Motor neuron (in vitro differentiated cells): ENCODE measurements around the gene HDAC5. TPM values are rescaled to one million over a fixed set of nuclear protein-coding genes. Genes with fewer than 3 reads are reported as not detected.
"Not testable (repeated sequence)": the region's sequence is repeated elsewhere in the genome, so short reads cannot be mapped to it uniquely, and the experiment has no call there.

ENCODE experiments used
- ATAC-seq, 8 experiments: fragments of 200-7000 bp; cut with Tn5 transposase; replicated peaks in 6 of 8; 2 replicates each; pipeline ENCODE4 v1.8.0; 2021; ENCODE audit warnings: mild to moderate bottlenecking in 8 of 8, moderate library complexity in 8 of 8
- H3K27ac ChIP-seq, 2 donors: fragments of 250-450 bp; sonication (Bioruptor Pico); 2 replicates each; pipeline ENCODE4 v1.9.0; 2021; ENCODE audit warnings: antibody characterized with exemption in 2 of 2, mild to moderate bottlenecking in 2 of 2, moderate library complexity in 1 of 2
- H3K4me1 ChIP-seq, 2 donors: fragments of 250-450 bp; sonication (Bioruptor Pico); replicated peaks in 1 of 2; 2 replicates each; pipeline ENCODE4 v1.6.1; 2021; ENCODE audit warnings: antibody characterized with exemption in 2 of 2, mild to moderate bottlenecking in 2 of 2, moderate library complexity in 1 of 2
- H3K4me3 ChIP-seq, 5 donors: fragments of 250-450 bp; sonication (Bioruptor Pico); 2 replicates each; pipeline ENCODE4 v1.9.0; 2021; ENCODE audit warnings: antibody characterized with exemption in 5 of 5, mild to moderate bottlenecking in 5 of 5, moderate library complexity in 4 of 5
- WGBS, 10 experiments: fragments of 450-650 bp; shearing (Covaris generic); methylation state at CpG; one replicate each; pipeline ENCODE4 v1.0.0; 2022; 5-methylcytosine and 5-hydroxymethylcytosine counted together
- in situ Hi-C, 9 experiments: fragments of 400-800 bp; cut with MboI; loops; one replicate each; pipeline ENCODE4 v1.15.0; 2021; ENCODE audit warnings: low sequenced_read_pairs in 9 of 9, low pct_unique_long_range_greater_than_20kb in 2 of 9; ENCODE audit not compliant: unreplicated experiment in 9 of 9
- total RNA-seq, 8 experiments: library from RNA; unstranded; fragments of 300-600 nt; gene quantifications; 2 replicates each; pipeline versions ENCODE4 v1.2.3 to v1.2.4, GENCODE V29; 2022

The HDAC5 gene
- total RNA-seq, 8 experiments from 2014 or later, result 15.9 to 60.5 (median 41.7) TPM

GRCh38 chr17:44122816-44123355, 555 bp downstream of the HDAC5 start:
- peaks cover 14 to 18% of the 10 kb centered on the region in 2 donors for H3K4me1 ChIP-seq
- in situ Hi-C loops, result no loop called here
- H3K27ac ChIP-seq, result peak overlapping the region; percentile 92 to 93
- H3K4me3 ChIP-seq, result peak overlapping the region; percentile 85 to 100 (median 96)
- peak in 1 of 8 experiments; percentile 29 for ATAC-seq
- 0 to 43% (median 4%) methylated on average over 1 to 10 of the region's 32 CpGs; no CpG with 5 or more reads in 4 of the 10 experiments for WGBS, 10 experiments

DNA sequence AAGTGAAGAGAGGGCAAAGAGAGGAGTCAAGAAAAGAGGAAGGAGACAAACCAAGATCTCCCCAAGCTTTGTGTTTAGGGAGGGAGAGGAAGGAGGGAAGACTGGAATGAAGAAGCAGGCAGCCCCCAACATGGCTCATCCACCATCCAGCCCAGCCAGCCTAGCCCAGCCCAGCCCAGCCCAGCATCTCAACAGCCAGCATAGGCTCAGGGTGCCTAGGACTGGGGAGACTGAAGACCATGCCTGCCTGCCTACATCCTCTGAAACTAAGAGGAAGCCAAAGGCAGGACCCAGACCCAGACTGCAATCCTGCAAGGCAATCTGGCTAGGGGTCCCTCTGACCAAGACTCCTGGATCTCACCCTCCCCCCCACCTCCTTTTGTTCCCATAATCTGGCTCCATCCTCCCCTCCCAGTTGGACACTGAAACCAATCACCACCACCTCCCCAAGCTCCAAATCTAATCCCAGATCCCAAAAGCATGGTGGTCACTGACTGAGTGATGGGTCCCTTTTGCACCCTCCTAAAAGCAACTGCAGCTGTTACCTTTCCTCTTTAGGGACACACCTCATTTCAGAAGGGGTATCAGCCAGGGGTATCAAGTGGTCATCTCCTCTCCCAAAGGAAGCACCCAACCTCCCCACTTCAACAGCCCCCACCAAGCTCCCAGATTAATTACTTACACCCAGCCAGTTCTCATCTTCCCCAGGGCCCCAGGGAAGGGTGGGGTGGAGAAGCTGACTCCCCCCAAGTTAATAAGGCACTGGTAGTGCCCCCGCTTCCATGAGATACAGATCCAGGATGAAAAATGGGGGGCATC, 1.2 kb downstream of the HDAC5 start:
- WGBS, 10 experiments, result 50% methylated on average over 1 of the region's 1 CpG; no CpG with 5 or more reads in 9 of the 10 experiments
- no peak for ATAC-seq
- Histone ChIP-seq H3K4me3 (peak overlapping the region; percentile 85 to 100 (median 96)), H3K27ac (peak overlapping the region; percentile 92 to 93), H3K4me1 (peaks cover 14 to 18% of the 10 kb centered on the region in 2 donors)
- in situ Hi-C loops, result no loop called here

DNA sequence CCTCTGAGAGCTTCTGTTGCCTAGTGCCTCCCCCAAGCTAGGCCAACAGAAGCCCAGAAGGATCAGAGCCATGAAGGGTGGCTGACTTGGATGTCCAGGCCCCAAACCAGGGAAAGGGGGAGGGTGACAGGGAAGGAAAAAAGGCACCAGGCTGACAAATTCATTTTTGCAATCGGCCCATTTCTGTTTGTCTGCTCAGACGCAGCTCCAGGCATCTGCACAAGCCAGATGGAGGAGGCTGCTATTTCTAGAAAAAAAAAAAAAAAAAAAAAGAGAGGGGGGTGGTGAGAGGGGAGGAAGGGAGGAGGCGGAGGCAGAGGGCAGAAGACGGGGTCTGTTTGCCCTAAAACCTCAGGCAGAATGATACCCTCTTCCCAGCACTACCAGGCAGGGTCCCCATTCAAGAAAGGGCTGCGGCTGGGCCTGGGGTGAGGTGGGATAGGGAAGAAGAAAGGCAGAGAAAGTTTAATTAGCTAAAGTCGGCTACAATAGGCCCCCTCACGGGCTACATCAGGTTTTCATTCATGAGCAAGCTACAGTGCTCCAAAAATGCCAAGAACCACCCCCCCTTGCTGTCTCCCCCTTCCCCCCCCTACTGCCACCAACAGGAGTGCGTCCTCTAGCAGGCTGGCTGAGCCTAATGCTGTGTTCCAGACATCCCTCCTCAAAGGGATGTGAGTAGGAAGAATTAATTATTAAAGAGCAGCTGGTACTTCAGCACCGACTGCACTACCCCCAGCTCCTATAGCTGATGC, 2.4 kb downstream of the HDAC5 start:
- no peak overlapping the region for H3K27ac ChIP-seq
- peak overlapping the region; percentile 85 to 100 (median 96) for H3K4me3 ChIP-seq
- in situ Hi-C loops, result no loop called here

DNA sequence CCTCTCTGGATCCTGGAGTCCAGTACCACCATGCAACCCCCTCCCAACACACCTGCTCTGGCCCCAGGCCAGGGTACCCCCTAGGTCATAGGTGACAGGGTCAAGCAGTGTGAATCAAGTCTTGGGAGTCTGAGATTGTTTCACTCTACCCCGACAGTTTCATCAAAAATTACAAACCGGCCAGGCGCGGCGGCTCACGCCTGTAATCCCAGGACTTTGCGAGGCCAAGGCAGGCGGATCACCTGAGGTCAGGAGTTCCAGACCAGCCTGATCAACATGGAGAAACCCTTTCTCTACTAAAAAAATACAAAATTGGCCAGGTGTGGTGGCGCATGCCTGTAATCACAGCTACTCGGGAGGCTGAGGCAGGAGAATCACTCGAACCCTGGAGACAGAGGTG, 3.2 kb downstream of the HDAC5 start:
- H3K4me3 ChIP-seq, H3K27ac ChIP-seq, in situ Hi-C loops, ATAC-seq: not testable (repeated sequence)
- peaks cover 14 to 18% of the 10 kb centered on the region in 2 donors for H3K4me1 ChIP-seq
- WGBS, 10 experiments, result 75 to 100% (median 92%) methylated on average over 2 to 5 of the region's 11 CpGs; no CpG with 5 or more reads in 6 of the 10 experiments

More for the DNA sequence above, 2.4 kb downstream of the HDAC5 start:
- no peak for ATAC-seq
- H3K4me1 ChIP-seq, result peaks cover 14 to 18% of the 10 kb centered on the region in 2 donors
- 0 to 70% (median 47%) methylated on average over 1 to 5 of the region's 9 CpGs; no CpG with 5 or more reads in 4 of the 10 experiments for WGBS, 10 experiments

DNA sequence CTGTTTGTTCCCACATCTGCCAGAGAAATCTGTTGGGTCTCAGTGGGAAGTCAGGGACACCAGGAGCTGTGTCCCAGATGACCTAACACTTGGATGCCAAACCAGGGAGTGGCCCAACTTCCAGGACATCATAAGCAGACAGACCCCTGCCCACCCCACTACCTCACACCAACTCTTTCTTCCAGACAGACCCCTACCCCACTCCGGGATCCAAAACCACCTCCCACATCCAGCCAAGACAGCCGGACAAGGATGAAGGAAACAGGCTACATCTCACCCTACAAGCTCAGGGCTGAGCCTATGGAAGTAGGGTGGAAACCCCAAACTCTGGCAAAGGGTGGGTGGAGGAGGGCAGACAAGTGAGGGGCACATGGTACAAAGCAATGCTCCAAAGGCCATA, 3.6 kb downstream of the HDAC5 start:
- Histone ChIP-seq H3K4me3 (no peak overlapping the region), H3K4me1 (peaks cover 14 to 18% of the 10 kb centered on the region in 2 donors), H3K27ac (no peak overlapping the region)
- no peak for ATAC-seq
- WGBS, 10 experiments, result no CpG with 5 or more reads among the region's 2 CpGs
- in situ Hi-C loops, result no loop called here

- no peak overlapping the region for H3K27ac ChIP-seq
- WGBS, 10 experiments, result 0 to 100% (median 75%) methylated on average over 1 to 4 of the region's 5 CpGs; no CpG with 5 or more reads in 5 of the 10 experiments
- ATAC-seq, result no peak
- peaks cover 13 to 14% of the 10 kb centered on the region in 2 donors for H3K4me1 ChIP-seq
- no peak overlapping the region for H3K4me3 ChIP-seq
- in situ Hi-C loops, result no loop called here
These were observed 4.4 kb downstream of the HDAC5 start for GRCh38 chr17:44119062-44119461.

DNA sequence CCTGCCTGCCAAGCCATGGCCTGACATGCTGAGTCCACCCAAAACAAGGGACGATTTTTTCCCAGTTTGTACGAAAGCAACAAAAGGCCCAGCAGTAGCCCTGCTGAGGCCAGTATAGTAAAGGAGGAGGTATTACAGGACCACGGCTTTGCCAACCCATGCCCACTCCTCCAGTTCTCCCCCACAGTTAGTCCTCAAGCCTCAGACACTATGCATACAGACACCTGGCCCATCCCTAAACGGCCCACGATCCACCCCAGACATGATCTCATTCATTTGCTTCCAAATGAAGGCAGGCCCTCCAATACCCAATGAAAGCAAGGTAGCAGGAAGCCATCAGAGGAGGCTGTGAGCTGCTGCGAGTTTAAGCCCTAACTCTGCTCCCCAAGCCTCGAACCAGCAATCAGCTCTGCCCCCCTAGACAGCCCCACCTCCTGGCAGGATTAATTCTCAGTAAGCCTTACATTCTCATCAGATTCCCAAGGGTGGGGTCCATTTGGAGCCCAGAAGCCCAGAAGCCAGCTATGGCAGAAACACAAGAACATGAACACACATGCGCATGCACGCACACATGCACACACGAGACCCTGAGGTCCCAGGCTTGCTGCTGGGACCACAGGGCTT, 4.9 kb downstream of the HDAC5 start:
- in situ Hi-C loops, result no loop called here
- 0 to 80% (median 41%) methylated on average over 1 to 8 of the region's 10 CpGs; no CpG with 5 or more reads in 5 of the 10 experiments for WGBS, 10 experiments
- H3K27ac ChIP-seq, result no peak overlapping the region
- H3K4me1 ChIP-seq, result peaks cover 13 to 14% of the 10 kb centered on the region in 2 donors
- no peak overlapping the region for H3K4me3 ChIP-seq
- peak in 3 of 8 experiments; percentile 11 to 45 (median 16) for ATAC-seq

GRCh38 chr17:44117351-44117750, 6.1 kb downstream of the HDAC5 start:
- peaks cover 17 to 21% of the 10 kb centered on the region in 2 donors for H3K4me1 ChIP-seq

GRCh38 chr17:44115585-44116415, 7.6 kb downstream of the HDAC5 start:
- 40 to 76% (median 47%) methylated on average over 1 to 5 of the region's 11 CpGs; no CpG with 5 or more reads in 5 of the 10 experiments for WGBS, 10 experiments
- peak in 1 of 8 experiments; percentile 5 for ATAC-seq
- in situ Hi-C loops, result no loop called here
- Histone ChIP-seq H3K4me3 (no peak overlapping the region), H3K27ac (no peak overlapping the region), H3K4me1 (peaks cover 19 to 23% of the 10 kb centered on the region in 2 donors)

More at GRCh38 chr17:44117351-44117750, 6.1 kb downstream of the HDAC5 start:
- 100% methylated on average over 1 of the region's 18 CpGs; no CpG with 5 or more reads in 9 of the 10 experiments for WGBS, 10 experiments
- Histone ChIP-seq H3K4me3 (no peak overlapping the region), H3K27ac (no peak overlapping the region)
- ATAC-seq, result no peak
- in situ Hi-C loops, result no loop called here

- no peak for ATAC-seq
- Histone ChIP-seq H3K4me1 (peaks cover 23 to 34% of the 10 kb centered on the region in 2 donors), H3K27ac (no peak overlapping the region), H3K4me3 (no peak overlapping the region)
- in situ Hi-C loops, result no loop called here
- 29 to 70% (median 62%) methylated on average over 1 to 3 of the region's 9 CpGs; no CpG with 5 or more reads in 4 of the 10 experiments for WGBS, 10 experiments
These were observed 9.3 kb downstream of the HDAC5 start for GRCh38 chr17:44113868-44114840.

DNA sequence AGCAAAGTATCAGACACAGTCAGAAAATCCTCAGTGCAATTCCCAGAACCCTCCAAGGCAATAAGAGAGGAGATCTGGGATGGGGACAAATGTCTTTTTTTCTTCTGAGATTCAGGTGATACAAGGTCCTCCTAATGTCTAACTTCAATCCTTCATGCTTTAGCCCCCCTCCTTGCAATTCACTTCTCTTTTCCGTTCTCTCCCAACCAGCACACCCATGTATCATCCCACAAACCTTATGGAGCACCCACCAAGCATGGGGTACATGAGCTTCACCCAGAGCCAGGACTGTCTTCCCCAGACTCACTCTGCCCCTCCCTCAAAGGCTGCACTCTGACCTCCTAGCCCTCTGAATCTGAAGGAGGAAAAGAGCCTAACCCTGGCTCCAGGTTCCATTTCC, 10.1 kb downstream of the HDAC5 start:
- Histone ChIP-seq H3K4me3 (no peak overlapping the region), H3K4me1 (peaks cover 29 to 34% of the 10 kb centered on the region in 2 donors), H3K27ac (no peak overlapping the region)
- in situ Hi-C loops, result no loop called here
- no peak for ATAC-seq
- 100% methylated on average over 1 of the region's 1 CpG; no CpG with 5 or more reads in 9 of the 10 experiments for WGBS, 10 experiments
